Measurements from ENCODE around the gene PALLD.

PALLD gene

GRCh38 chr4:168870004-168870403, 373.2 kb downstream of the PALLD start:
- no peak for DNase-seq (ENCODE audit: low read depth, low spot score)

DNA sequence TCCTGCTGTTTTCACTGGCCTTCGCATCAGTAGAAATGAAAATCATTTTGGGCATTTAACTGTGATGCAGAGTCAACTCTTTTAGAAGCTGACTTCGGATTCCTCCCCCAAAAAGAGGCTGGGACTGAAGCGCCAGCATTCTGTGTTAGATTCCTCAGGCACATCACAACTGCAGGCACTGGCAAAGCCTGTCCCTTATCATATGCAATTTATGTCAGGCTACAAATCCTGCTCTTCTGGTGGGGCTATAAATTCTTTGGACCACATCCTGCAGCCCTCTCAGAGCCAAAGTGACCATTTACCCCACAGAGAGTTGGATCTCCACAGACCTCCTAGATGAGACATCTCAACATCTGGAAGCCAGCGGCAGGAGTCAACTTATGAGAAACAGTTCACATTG, 374.8 kb downstream of the PALLD start:
- DNase-seq (ENCODE audit: low read depth, low spot score), result no peak

DNA sequence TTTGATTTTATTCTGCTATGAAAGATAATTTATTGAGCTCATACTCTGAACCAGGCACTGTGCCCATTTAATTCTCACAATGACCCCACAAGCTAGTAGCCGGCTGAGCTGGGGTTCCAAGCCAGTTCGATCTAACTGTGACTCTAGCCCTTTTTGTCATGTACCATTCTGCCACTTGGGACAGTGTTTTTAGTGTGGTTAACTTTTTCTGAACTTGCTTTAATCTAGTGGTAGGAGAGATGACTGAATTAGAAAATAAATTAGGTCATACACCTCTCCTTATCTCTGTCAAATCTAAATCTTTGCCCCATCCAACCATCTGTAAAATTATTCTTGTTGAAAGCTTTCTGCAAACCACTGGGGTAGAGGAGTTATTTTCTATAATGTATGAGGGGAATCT, 377.2 kb downstream of the PALLD start:
- no peak for DNase-seq (ENCODE audit: low read depth, low spot score)

DNA sequence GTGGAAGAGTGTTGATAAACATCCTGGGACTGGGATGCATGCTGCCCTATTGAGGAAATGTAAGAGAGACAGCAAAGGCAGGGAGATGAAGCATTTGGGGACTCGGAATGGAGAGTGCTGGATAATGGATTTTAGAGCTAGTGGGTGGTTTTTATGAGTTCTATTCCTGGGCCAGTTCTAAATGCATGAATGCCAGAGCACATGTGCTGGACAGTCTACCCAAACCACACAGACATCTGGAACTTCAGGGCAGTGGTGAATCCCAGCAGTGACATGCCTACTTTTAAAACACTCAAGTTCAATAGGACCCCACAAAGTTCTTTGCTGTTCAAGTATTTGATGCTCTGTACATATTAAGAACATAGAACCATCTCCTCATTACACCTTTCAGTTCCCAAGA, 379.3 kb downstream of the PALLD start:
- no peak for DNase-seq (ENCODE audit: low read depth, low spot score)

- peak; percentile 48 for DNase-seq (ENCODE audit: low read depth, low spot score)
Measured at GRCh38 chr4:168877511-168878491, 380.9 kb downstream of the PALLD start.

- DNase-seq (ENCODE audit: low read depth, low spot score), result no peak
Measured at GRCh38 chr4:168878623-168879022, 381.8 kb downstream of the PALLD start.

GRCh38 chr4:168879188-168879587, 382.3 kb downstream of the PALLD start:
- DNase-seq (ENCODE audit: low read depth, low spot score), result no peak

- DNase-seq (ENCODE audit: low read depth, low spot score), result no peak
Measured at GRCh38 chr4:168880072-168880675, 383.3 kb downstream of the PALLD start.

- DNase-seq (ENCODE audit: low read depth, low spot score), result no peak
Measured at GRCh38 chr4:168880811-168881595, 384.2 kb downstream of the PALLD start.

DNA sequence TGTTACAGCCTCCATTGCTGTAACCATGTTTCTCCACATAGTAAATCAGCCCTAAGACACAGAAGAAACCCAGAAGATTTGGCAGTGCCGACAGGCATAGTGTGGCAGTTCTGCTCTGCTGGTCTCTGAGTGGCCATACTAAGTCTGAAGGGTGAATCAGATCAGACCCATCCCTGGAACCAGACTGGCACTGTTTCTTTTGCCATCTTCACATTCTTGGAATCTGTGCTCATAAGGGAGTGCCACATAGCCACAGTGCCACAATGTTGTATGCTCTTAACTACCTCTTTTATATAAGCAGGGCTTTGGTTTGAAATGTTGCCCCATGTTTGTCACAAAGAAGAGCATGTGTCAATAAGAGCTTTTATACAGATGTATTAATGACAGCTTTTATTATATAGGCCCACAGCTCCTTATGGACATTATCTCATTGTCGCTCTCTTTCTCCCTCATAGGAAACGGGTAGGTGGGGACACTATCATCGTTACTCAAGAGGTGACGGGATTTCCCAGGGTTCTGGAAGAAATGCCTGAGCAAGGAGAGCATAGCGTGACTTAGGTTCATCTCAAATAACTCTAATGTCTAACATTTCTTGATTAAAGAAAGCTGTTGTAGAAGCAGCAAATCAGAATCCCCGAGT, 385.0 kb downstream of the PALLD start:
- no peak for DNase-seq (ENCODE audit: low read depth, low spot score)

- no peak for DNase-seq (ENCODE audit: low read depth, low spot score)
Measured at GRCh38 chr4:168882650-168883233, 385.9 kb downstream of the PALLD start.

GRCh38 chr4:168883513-168883912, 386.7 kb downstream of the PALLD start:
- DNase-seq (ENCODE audit: low read depth, low spot score), result no peak

- DNase-seq (ENCODE audit: low read depth, low spot score), result no peak
Measured at GRCh38 chr4:168884251-168885124, 387.6 kb downstream of the PALLD start.

DNA sequence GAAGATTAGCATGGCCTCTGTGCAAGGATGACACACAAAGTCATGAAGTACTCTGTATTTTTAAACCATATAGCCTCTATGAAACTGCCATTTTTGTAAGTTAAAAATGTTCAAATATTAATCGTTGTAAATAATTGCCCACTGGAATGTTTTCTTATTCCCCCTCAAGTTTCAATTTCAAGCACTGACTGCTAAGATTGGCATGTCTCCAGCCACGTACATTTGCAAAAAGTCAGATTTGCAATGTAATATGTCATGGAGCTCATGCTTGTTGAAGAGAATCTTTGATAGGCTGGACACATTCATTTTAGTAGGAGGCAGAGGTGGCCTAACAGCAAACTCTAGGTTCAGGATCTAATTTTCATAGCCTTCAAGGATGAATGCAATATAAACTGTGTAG, 388.5 kb downstream of the PALLD start:
- no peak for DNase-seq (ENCODE audit: low read depth, low spot score)

- DNase-seq (ENCODE audit: low read depth, low spot score), result no peak
Measured at GRCh38 chr4:168886351-168886750, 389.5 kb downstream of the PALLD start.

DNA sequence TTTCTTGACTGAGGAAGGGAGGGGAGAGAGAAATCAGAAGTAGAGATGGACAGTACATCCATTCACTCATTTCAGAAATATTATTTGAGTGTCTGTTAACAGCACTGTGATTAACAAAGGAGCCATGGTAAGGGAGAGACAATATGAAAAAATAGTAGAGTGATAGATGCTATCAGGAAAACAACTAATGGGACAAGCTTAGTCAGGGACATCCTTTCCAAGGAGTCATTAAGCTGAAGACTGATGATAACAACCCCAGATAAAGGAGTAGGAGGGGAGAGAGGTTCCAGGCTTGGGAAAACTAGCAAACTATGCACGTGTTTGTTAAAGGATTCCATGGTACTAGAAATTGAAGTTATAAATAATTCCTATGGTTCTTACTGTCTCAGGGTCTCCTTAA, 391.0 kb downstream of the PALLD start:
- DNase-seq (ENCODE audit: low read depth, low spot score), result no peak

- no peak for DNase-seq (ENCODE audit: low read depth, low spot score)
Measured at GRCh38 chr4:168888715-168889215, 391.9 kb downstream of the PALLD start.

GRCh38 chr4:168891086-168891485, 394.2 kb downstream of the PALLD start:
- DNase-seq (ENCODE audit: low read depth, low spot score), result no peak

GRCh38 chr4:168891688-168892087, 394.8 kb downstream of the PALLD start:
- DNase-seq (ENCODE audit: low read depth, low spot score), result no peak

- DNase-seq (ENCODE audit: low read depth, low spot score), result no peak
Measured at GRCh38 chr4:168892475-168892874, 395.6 kb downstream of the PALLD start.
